CD4-positive, CD25-positive, alpha-beta regulatory T cell (primary cell): ENCODE results near the gene MFN2. TPM values are rescaled to one million over a fixed set of nuclear protein-coding genes. Genes with fewer than 3 reads are reported as not detected.

Experiments
- ATAC-seq, 2 donors: fragments of 150-1000 bp; cut with Tn5 transposase; one replicate each; pipeline ENCODE4 v1.10.0; 2021; ENCODE audit warnings: low read depth in 2 of 2, moderate number of reproducible peaks in 2 of 2, moderate library complexity in 1 of 2
- DNase-seq, 3 donors: peaks; one replicate each; pipeline versions ENCODE4 v3.0.0 to v3.0.0-alpha.2; 2012 to 2022; ENCODE audit warnings: mixed read lengths in 1 of 3
- H3K27ac ChIP-seq: one replicate; pipeline ENCODE4 v1.7.0; 2013; ENCODE audit warnings: mild to moderate bottlenecking, low read length; ENCODE audit not compliant: insufficient read depth, poor library complexity, severe bottlenecking
- H3K27me3 ChIP-seq: one replicate; pipeline ENCODE4 v1.7.0; 2013; ENCODE audit warnings: low read length; ENCODE audit not compliant: control insufficient read depth, insufficient read depth
- H3K36me3 ChIP-seq: one replicate; pipeline ENCODE4 v1.7.0; 2013; ENCODE audit warnings: mild to moderate bottlenecking, low read length, moderate library complexity; ENCODE audit not compliant: control insufficient read depth, insufficient read depth
- H3K4me1 ChIP-seq: 2 replicates; pipeline ENCODE4 v1.7.0; 2013; ENCODE audit warnings: mild to moderate bottlenecking, low read length; ENCODE audit not compliant: insufficient read depth, control insufficient read depth, poor library complexity, severe bottlenecking
- H3K4me3 ChIP-seq: one replicate; pipeline ENCODE4 v1.7.0; 2013; ENCODE audit warnings: low read depth, mild to moderate bottlenecking, low read length, moderate library complexity
- H3K9me3 ChIP-seq, 2 experiments: 1 replicate in 1 of 2; 2 replicates in 1 of 2; pipeline ENCODE4 v1.7.0; 2013; ENCODE audit warnings: low read length in 2 of 2, mild to moderate bottlenecking in 1 of 2, moderate library complexity in 1 of 2; ENCODE audit not compliant: control insufficient read depth in 2 of 2
- H3K27ac Mint-ChIP-seq, 3 donors: one replicate each; pipeline ENCODE4 v1.8.0; 2020 to 2022; ENCODE audit warnings: mild to moderate bottlenecking in 3 of 3, mixed read lengths in 3 of 3, moderate library complexity in 2 of 3
- H3K27me3 Mint-ChIP-seq: one replicate; pipeline ENCODE4 v1.8.0; 2022; ENCODE audit warnings: mild to moderate bottlenecking, mixed read lengths
- H3K36me3 Mint-ChIP-seq: one replicate; pipeline ENCODE4 v1.8.0; 2020; ENCODE audit warnings: mixed read lengths
- H3K4me1 Mint-ChIP-seq, 4 donors: one replicate each; pipeline ENCODE4 v1.8.0; 2020 to 2022; ENCODE audit warnings: mixed read lengths in 4 of 4, mild to moderate bottlenecking in 1 of 4
- H3K4me3 Mint-ChIP-seq, 4 donors: one replicate each; pipeline ENCODE4 v1.8.0; 2020 to 2022; ENCODE audit warnings: mild to moderate bottlenecking in 4 of 4, mixed read lengths in 4 of 4, moderate library complexity in 3 of 4
- H3K9me3 Mint-ChIP-seq, 7 donors: one replicate each; pipeline ENCODE4 v1.8.0; 2020 to 2022; ENCODE audit warnings: mixed read lengths in 7 of 7, mild to moderate bottlenecking in 3 of 7, moderate library complexity in 2 of 7
- polyA plus RNA-seq, 4 donors: library from polyadenylated mRNA; unstranded; fragments of 300-500 nt; fragmentation: Illumina TruSeq; gene quantifications; one replicate each; pipeline ENCODE4 v1.2.3, GENCODE V29; 2021
- total RNA-seq: library from RNA; stranded (reverse); gene quantifications from one replicate; pipeline ENCODE4 v1.2.3, GENCODE V29; 2022

MFN2 gene
- total and polyA plus RNA-seq, 5 donors from 2014 or later: 30.0 to 39.1 (median 36.1) TPM

DNA sequence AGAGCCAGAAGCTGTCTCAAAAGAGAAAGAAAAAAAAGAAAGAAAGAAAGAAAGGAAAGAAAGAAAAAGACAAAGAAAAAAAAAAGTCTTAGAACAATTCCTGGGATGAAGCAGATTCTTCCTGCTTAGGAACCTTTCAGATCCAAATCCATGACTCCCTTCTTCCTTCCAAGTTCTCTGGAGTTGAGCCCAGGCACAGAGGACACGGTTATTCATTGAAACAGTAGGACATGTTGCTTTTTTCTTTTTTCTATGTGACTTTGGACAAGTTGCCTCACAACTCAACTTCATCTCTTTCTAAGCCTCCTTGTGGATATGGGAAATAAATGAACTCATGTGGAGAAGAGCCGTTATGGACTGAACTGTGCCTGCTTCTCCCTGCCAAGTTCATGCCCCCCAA is 68.1 kb downstream of the MFN2 start:
- Mint-ChIP-seq H3K27ac (peak overlapping the region in 1 of 3 donors; percentile 83), H3K4me1 (peaks cover 0 to 28% (median 16%) of the 10 kb centered on the region in 4 donors), H3K9me3 (no peaks in the 10 kb centered on the region), H3K36me3 (no peaks in the 10 kb centered on the region), H3K4me3 (peak overlapping the region in 3 of 4 donors; percentile 33 to 54 (median 52)), H3K27me3 (no peaks in the 10 kb centered on the region)
- DNase-seq: no peak
- no peak for ATAC-seq
- Histone ChIP-seq H3K4me3 (no peak overlapping the region), H3K9me3 (no peaks in the 10 kb centered on the region), H3K27ac (no peak overlapping the region), H3K27me3 (no peaks in the 10 kb centered on the region), H3K4me1 (peaks cover 44% of the 10 kb centered on the region), H3K36me3 (no peaks in the 10 kb centered on the region)

DNA sequence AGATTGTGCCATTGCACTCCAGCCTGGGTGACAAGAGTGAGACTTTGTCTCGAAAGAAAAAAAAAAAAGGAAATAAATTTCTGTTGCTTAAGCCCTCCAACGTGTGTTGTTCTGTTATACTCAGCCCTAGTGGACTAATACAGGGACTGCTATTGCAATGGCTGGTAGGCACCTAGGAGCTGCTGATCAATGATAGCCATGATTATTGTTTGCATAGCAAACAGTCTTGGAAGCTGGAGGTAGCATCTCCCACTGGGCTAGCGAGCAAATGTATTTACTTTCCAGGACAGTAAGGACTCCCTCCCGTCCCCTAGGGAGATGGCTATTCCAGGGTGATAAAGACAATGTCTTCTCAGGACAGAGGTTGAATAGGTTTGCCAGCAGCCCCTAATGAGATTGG is 69.4 kb downstream of the MFN2 start:
- DNase-seq: no peak
- H3K4me3 ChIP-seq: no peak overlapping the region
- H3K4me3 Mint-ChIP-seq: peak overlapping the region in 2 of 4 donors; percentile 7 to 11
- no peak for ATAC-seq
- no peaks in the 10 kb centered on the region for H3K36me3 ChIP-seq
- H3K4me1 Mint-ChIP-seq: peaks cover 0 to 30% (median 16%) of the 10 kb centered on the region in 4 donors
- H3K9me3 Mint-ChIP-seq: no peaks in the 10 kb centered on the region
- H3K27ac ChIP-seq: no peak overlapping the region
- no peaks in the 10 kb centered on the region for H3K36me3 Mint-ChIP-seq
- H3K27me3 Mint-ChIP-seq: no peaks in the 10 kb centered on the region
- no peaks in the 10 kb centered on the region for H3K9me3 ChIP-seq
- H3K27ac Mint-ChIP-seq: peak overlapping the region in 1 of 3 donors; percentile 87
- no peaks in the 10 kb centered on the region for H3K27me3 ChIP-seq
- peaks cover 36% of the 10 kb centered on the region for H3K4me1 ChIP-seq

DNA sequence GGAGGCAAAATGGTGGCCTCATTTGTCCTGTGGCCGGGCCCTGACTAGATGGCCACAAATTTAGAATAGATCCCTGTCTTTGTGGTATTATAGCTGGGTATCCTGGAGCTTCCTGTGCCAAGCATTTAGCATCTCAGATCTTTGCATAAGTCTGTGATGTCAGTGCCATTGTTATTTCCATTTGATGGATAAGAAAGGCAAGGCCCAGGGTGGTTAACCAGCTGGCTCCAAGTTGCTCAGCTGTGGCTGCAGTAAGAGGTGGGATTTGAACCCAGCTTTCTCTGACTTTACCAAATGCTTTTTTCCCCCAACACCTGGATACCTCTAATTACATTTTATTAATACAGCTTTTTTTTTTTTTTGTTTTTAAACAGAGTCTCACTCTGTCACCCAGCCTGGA is 71.1 kb downstream of the MFN2 start:
- Mint-ChIP-seq H3K4me1 (peaks cover 3 to 31% (median 19%) of the 10 kb centered on the region in 4 donors), H3K27ac (peak overlapping the region in 1 of 3 donors; percentile 96), H3K36me3 (no peaks in the 10 kb centered on the region), H3K27me3 (no peaks in the 10 kb centered on the region), H3K9me3 (no peaks in the 10 kb centered on the region), H3K4me3 (no peak overlapping the region)
- no peaks in the 10 kb centered on the region for H3K36me3 ChIP-seq
- no peaks in the 10 kb centered on the region for H3K9me3 ChIP-seq
- no peaks in the 10 kb centered on the region for H3K27me3 ChIP-seq
- ATAC-seq: no peak
- H3K4me1 ChIP-seq: peaks cover 32% of the 10 kb centered on the region
- DNase-seq: no peak
- no peak overlapping the region for H3K4me3 ChIP-seq
- peak overlapping the region; percentile 78 for H3K27ac ChIP-seq

DNA sequence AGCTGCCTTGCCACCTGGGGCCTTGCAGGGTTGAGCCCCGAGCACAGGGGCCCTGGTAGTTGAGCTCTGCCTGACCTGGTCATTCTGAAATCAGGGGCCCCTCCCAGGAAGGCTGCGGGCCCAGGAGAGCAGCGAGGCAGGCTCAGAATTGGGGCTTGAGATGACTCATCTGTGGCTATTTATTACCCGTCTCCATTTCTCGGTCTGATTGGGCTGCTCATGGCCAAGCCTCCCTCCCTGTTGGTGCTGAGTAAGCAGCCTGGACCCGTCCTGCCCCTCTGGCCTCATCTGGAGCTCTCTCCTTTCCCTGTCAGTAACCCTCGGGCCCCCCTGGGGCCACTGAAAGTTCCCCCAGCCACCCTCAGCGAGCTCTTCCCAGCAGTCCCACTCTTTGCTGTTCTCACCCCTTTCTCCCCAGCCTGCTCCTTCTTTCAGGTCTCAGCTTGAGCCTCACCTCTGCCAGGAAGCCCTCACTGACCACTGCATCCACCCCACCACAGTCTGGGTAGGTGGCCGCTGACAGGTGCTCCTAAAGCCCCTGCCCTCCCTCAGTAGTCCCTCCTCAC is 71.8 kb downstream of the MFN2 start:
- Histone ChIP-seq H3K4me3 (no peak overlapping the region), H3K27me3 (no peaks in the 10 kb centered on the region), H3K4me1 (peaks cover 31% of the 10 kb centered on the region), H3K36me3 (no peaks in the 10 kb centered on the region), H3K27ac (peak overlapping the region; percentile 78), H3K9me3 (no peaks in the 10 kb centered on the region)
- Mint-ChIP-seq H3K27ac (peak overlapping the region; percentile 63 to 96 (median 90)), H3K9me3 (no peaks in the 10 kb centered on the region), H3K4me1 (peaks cover 5 to 39% (median 22%) of the 10 kb centered on the region in 4 donors), H3K36me3 (no peaks in the 10 kb centered on the region), H3K4me3 (peak overlapping the region; percentile 31 to 77 (median 62)), H3K27me3 (no peaks in the 10 kb centered on the region)
- peak; percentile 68 to 73 for ATAC-seq
- peak in 2 of 3 donors; percentile 17 to 75 for DNase-seq

DNA sequence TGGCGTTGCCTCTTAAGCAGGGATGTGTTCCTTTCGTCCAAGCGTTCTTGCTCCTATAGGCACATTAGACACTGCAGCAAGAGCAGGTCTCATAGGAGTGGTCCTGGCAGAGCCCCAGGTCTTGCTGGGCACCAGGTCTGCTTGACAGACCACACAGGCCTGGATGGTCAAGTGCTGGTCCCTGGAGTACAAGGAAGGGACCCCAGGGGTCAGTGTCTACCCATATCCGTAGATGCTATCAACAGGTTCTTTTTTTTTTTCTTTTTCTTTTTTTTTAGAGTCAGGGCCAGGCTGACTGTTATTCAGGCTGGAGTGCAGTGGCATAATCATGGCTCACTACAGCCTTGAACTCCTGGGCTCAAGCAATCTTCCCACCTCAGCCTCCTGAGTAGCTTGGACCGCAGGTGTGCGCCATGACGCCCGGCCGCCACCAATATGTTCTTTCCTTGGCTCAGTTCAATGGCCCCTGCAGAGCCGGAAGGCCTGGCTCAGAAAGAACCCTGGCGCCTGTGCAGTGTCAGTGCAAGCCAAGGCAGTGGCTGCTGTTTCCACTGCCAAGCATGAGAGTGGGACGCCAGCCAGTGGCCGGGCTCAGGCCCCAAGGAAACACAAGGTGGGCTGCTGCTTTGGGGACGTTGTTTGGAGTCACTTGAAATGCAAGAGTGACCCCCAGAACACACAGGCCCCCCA is 72.9 kb downstream of the MFN2 start:
- H3K27me3 ChIP-seq: no peaks in the 10 kb centered on the region
- peak overlapping the region; percentile 78 for H3K27ac ChIP-seq
- Mint-ChIP-seq H3K27ac (peak overlapping the region in 1 of 3 donors; percentile 90), H3K27me3 (no peaks in the 10 kb centered on the region), H3K4me1 (peaks cover 5 to 39% (median 22%) of the 10 kb centered on the region in 4 donors), H3K9me3 (no peaks in the 10 kb centered on the region), H3K4me3 (peak overlapping the region in 2 of 4 donors; percentile 33 to 34), H3K36me3 (no peaks in the 10 kb centered on the region)
- ATAC-seq: no peak
- DNase-seq: no peak
- no peak overlapping the region for H3K4me3 ChIP-seq
- H3K36me3 ChIP-seq: no peaks in the 10 kb centered on the region
- H3K4me1 ChIP-seq: peaks cover 21% of the 10 kb centered on the region
- H3K9me3 ChIP-seq: no peaks in the 10 kb centered on the region

DNA sequence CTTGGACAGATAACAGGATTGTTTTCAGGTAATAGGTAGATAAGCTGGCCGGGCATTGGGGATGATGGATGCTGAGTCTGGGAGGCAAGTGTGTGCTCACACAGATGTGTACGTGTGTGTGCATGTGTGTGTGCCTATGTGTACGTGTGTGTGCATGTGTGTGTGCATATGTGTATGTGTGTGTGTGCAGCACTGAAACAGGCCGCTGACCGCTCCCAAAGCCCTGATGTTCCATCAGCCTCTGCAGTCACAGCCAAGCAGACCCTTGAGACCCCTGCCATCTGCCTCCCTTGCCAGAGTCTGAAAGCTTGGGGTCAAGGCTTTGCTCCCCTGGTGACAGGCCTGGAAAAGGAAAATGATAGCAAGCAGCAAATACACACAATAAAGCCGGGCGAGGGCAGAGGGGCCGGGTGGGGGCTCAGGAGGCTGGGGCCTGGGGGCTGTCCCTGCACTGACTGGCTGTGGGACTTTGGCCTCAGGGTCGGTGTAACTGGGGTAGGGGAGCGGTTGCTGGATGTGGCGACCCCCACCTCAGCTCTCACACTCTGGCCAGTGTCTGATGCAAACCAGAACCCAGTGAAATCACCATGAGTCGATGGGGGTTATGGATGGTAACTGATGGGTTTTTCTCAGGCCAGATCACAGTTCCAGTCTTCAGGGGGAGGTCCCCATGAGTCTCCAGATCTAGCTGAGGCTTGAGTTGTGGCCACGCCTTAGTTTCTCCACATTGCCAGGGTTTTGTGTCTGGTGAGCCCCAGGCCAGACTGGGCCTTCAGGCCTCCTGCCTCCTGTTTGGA is 73.7 kb downstream of the MFN2 start:
- Mint-ChIP-seq H3K4me3 (peak overlapping the region in 1 of 4 donors; percentile 34), H3K36me3 (no peaks in the 10 kb centered on the region), H3K27me3 (no peaks in the 10 kb centered on the region), H3K9me3 (no peaks in the 10 kb centered on the region), H3K27ac (no peak overlapping the region), H3K4me1 (peaks cover 5 to 39% (median 22%) of the 10 kb centered on the region in 4 donors)
- H3K27ac ChIP-seq: no peak overlapping the region
- no peak overlapping the region for H3K4me3 ChIP-seq
- H3K4me1 ChIP-seq: peaks cover 19% of the 10 kb centered on the region
- DNase-seq (no peak), ATAC-seq (no peak)
- H3K9me3 ChIP-seq: no peaks in the 10 kb centered on the region
- no peaks in the 10 kb centered on the region for H3K27me3 ChIP-seq
- H3K36me3 ChIP-seq: no peaks in the 10 kb centered on the region

DNA sequence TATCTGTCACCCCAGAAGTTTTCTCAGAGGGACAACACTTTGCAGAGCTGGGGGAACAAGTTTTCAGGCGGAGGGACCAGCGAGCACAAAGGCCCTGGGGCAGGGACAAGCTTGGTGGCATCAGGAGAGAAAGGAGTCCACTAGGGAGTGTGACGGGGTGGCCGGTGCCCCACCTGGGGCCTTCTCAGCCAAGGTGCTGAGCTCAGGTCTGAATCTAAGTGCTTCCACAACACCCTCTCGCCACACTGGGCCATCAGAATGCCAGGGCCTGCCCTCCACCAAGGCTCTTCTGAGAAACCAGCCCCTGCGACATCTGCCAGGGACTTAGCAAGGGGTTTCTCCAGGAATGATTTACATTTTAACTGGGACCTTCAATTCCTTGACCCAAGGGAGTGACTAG is 75.0 kb downstream of the MFN2 start:
- H3K27ac ChIP-seq: no peak overlapping the region
- Mint-ChIP-seq H3K4me3 (no peak overlapping the region), H3K9me3 (peaks cover 0 to 2% (median 0%) of the 10 kb centered on the region in 7 donors), H3K4me1 (peaks cover 5 to 45% (median 26%) of the 10 kb centered on the region in 4 donors), H3K27ac (no peak overlapping the region), H3K36me3 (no peaks in the 10 kb centered on the region), H3K27me3 (no peaks in the 10 kb centered on the region)
- H3K36me3 ChIP-seq: no peaks in the 10 kb centered on the region
- H3K27me3 ChIP-seq: no peaks in the 10 kb centered on the region
- DNase-seq: no peak
- ATAC-seq: no peak
- H3K4me3 ChIP-seq: no peak overlapping the region
- H3K9me3 ChIP-seq: no peaks in the 10 kb centered on the region
- H3K4me1 ChIP-seq: peaks cover 27% of the 10 kb centered on the region
